HCT116 (cell line): ENCODE measurements around the gene TLE4. TPM values are rescaled to one million over a fixed set of nuclear protein-coding genes. Genes with fewer than 3 reads are reported as not detected.

Experiments used
- ATAC-seq: fragments of 200-7000 bp; cut with Tn5 transposase; 2 replicates; pipeline ENCODE4 v1.9.1; 2020; ENCODE audit warnings: mild to moderate bottlenecking, moderate library complexity
- BruUV-seq: library from RNA; stranded (reverse); fragments of 400-500 nt; replicated peaks from 2 replicates; lab custom pipeline; 2021; lab: Mats Ljungman, UMichigan
- CTCF ChIA-PET: fragments of 300-600 bp; sonication (Branson Sonifier 250); formaldehyde crosslinking; loops from one replicate; lab custom pipeline; 2021; ENCODE audit warnings: antibody characterized with exemption; lab: Charles Lee
- POLR2A ChIA-PET: fragments of 300-600, 350-600 bp; sonication (Branson Sonifier 250); formaldehyde crosslinking; loops from one replicate; lab custom pipeline; 2021; ENCODE audit warnings: antibody characterized with exemption; lab: Charles Lee
- RAD21 ChIA-PET, 2 experiments: fragments of 300-600 bp; sonication (Branson Sonifier 250); formaldehyde crosslinking; loops; one replicate each; lab custom pipeline; 2023; ENCODE audit warnings: low total read pairs in 2 of 2; ENCODE audit not compliant: uncharacterized antibody in 2 of 2, unreplicated experiment in 2 of 2, low non-redundant PET in 1 of 2; lab: Charles Lee
- DNase-seq: peaks from one replicate; pipeline ENCODE4 v3.0.0-alpha.2; 2010; ENCODE audit warnings: low read depth, low spot score
- H2AFZ ChIP-seq: fragments of 200-600 bp; shearing (Covaris generic), sonication (generic); 2 replicates; pipeline ENCODE4 v1.6.1; 2017; ENCODE audit warnings: low read depth, mixed run types, mixed read lengths, antibody characterized with exemption, low read length; ENCODE audit not compliant: poor library complexity, severe bottlenecking
- H3K27ac ChIP-seq: 2 replicates; pipeline ENCODE4 v1.5.1; 2012; ENCODE audit warnings: low read depth, low read length
- H3K27me3 ChIP-seq: fragments of 200-600 bp; sonication (generic); 2 replicates; pipeline ENCODE4 v1.6.1; 2016; ENCODE audit warnings: mixed run types, low read length, mixed read lengths; ENCODE audit not compliant: insufficient read depth
- H3K36me3 ChIP-seq, 2 experiments: fragments of 200-500 bp in 1 of 2; fragments of 200-600 bp in 1 of 2; sonication (Bioruptor generic) in 1 of 2; sonication (generic) in 1 of 2; 2 replicates each; pipeline versions ENCODE4 v1.5.1 to v1.6.1; 2014 to 2016; ENCODE audit warnings: low read length in 2 of 2, inconsistent platforms in 1 of 2, mixed read lengths in 1 of 2, mixed run types in 1 of 2; ENCODE audit not compliant: insufficient read depth in 2 of 2, control insufficient read depth in 1 of 2
- H3K4me1 ChIP-seq, 2 experiments: fragments of 200-600 bp in 1 of 2; sonication (generic) in 1 of 2; 2 replicates each; pipeline versions ENCODE4 v1.5.1 to v1.6.1; 2012 to 2017; ENCODE audit warnings: low read length in 2 of 2, inconsistent platforms in 1 of 2, mild to moderate bottlenecking in 1 of 2, mixed read lengths in 1 of 2, mixed run types in 1 of 2, moderate library complexity in 1 of 2; ENCODE audit not compliant: insufficient read depth in 2 of 2, control insufficient read depth in 1 of 2
- H3K4me2 ChIP-seq: fragments of 200-600 bp; sonication (generic); 2 replicates; pipeline ENCODE4 v1.6.1; 2017; ENCODE audit warnings: mixed run types, low read length, mixed read lengths
- H3K4me3 ChIP-seq, 2 experiments: fragments of 200-600 bp in 1 of 2; sonication (generic) in 1 of 2; replicated peaks in 1 of 2; 2 replicates each; pipeline ENCODE4 v1.5.1; 2011 to 2016; ENCODE audit warnings: low read length in 2 of 2, control low read depth in 1 of 2, low read depth in 1 of 2, mild to moderate bottlenecking in 1 of 2, mixed read lengths in 1 of 2, mixed run types in 1 of 2
- H3K79me2 ChIP-seq: fragments of 200-600 bp; sonication (generic); 2 replicates; pipeline ENCODE4 v1.6.1; 2017; ENCODE audit warnings: mild to moderate bottlenecking, mixed run types, low read length, moderate library complexity, mixed read lengths; ENCODE audit not compliant: insufficient read depth
- H3K9ac ChIP-seq: fragments of 200-600 bp; sonication (generic); 2 replicates; pipeline ENCODE4 v1.6.1; 2016; ENCODE audit warnings: low read length, mixed read lengths
- H3K9me2 ChIP-seq: fragments of 200-600 bp; sonication (generic), shearing (Covaris generic); 2 replicates; pipeline ENCODE4 v1.6.1; 2017; ENCODE audit warnings: mixed run types, mild to moderate bottlenecking, moderate library complexity; ENCODE audit not compliant: insufficient read depth
- H3K9me3 ChIP-seq, 2 experiments: fragments of 200-500 bp in 1 of 2; fragments of 200-600 bp in 1 of 2; sonication (Bioruptor generic) in 1 of 2; sonication (generic) in 1 of 2; 2 replicates each; pipeline ENCODE4 v1.6.1; 2014 to 2017; ENCODE audit warnings: low read length in 2 of 2, mixed read lengths in 2 of 2, inconsistent platforms in 1 of 2, low read depth in 1 of 2, mild to moderate bottlenecking in 1 of 2, mixed run types in 1 of 2, moderate library complexity in 1 of 2; ENCODE audit not compliant: control insufficient read depth in 1 of 2, insufficient read depth in 1 of 2
- H4K20me1 ChIP-seq: fragments of 200-600 bp; sonication (generic), shearing (Covaris generic); 2 replicates; pipeline ENCODE4 v1.6.1; 2017; ENCODE audit warnings: mixed run types, mild to moderate bottlenecking, moderate library complexity; ENCODE audit not compliant: insufficient read depth
- ATF3 ChIP-seq: IDR thresholded peaks from 2 replicates; pipeline ENCODE4 v1.6.1; 2012
- CBX3 ChIP-seq: IDR thresholded peaks from 2 replicates; pipeline ENCODE4 v1.6.1; 2012; ENCODE audit warnings: low read depth
- CEBPB ChIP-seq: IDR thresholded peaks from 2 replicates; pipeline ENCODE4 v1.6.1; 2012; ENCODE audit warnings: low read depth
- CTCF ChIP-seq, 3 experiments: fragments of 200-600 bp in 1 of 3; sonication (generic) in 1 of 3; IDR thresholded peaks in 2 of 3; conservative IDR thresholded peaks in 1 of 3; 2 replicates each; pipeline ENCODE4 v1.5.1; 2012 to 2017; ENCODE audit warnings: low read depth in 2 of 3, low read length in 2 of 3, antibody characterized with exemption in 1 of 3, borderline replicate concordance in 1 of 3, control low read depth in 1 of 3, mild to moderate bottlenecking in 1 of 3, mixed read lengths in 1 of 3, mixed run types in 1 of 3, moderate library complexity in 1 of 3; ENCODE audit not compliant: insufficient read depth in 1 of 3
- ELF1 ChIP-seq: IDR thresholded peaks from 2 replicates; pipeline ENCODE4 v1.6.1; 2012; ENCODE audit warnings: low read depth, borderline replicate concordance
- EZH2 ChIP-seq: fragments of 200-600 bp; sonication (generic); IDR thresholded peaks from 2 replicates; pipeline ENCODE4 v1.6.1; 2017; ENCODE audit warnings: antibody characterized with exemption, mixed run types
- EZH2phosphoT487 ChIP-seq: fragments of 200-600 bp; IDR thresholded peaks from 2 replicates; pipeline ENCODE4 v1.6.1; 2018; ENCODE audit warnings: antibody characterized with exemption, borderline replicate concordance
- JUND ChIP-seq: IDR thresholded peaks from 2 replicates; pipeline ENCODE4 v1.6.1; 2012
- POLR2A ChIP-seq: IDR thresholded peaks from 2 replicates; pipeline ENCODE4 v1.7.0; 2011; ENCODE audit warnings: borderline replicate concordance; ENCODE audit not compliant: insufficient read depth, insufficient read length; ENCODE audit errors: extremely low read depth
- SIN3A ChIP-seq: IDR thresholded peaks from 2 replicates; pipeline ENCODE4 v1.6.1; 2012; ENCODE audit warnings: low read depth
- SP1 ChIP-seq: IDR thresholded peaks from 2 replicates; pipeline ENCODE4 v1.6.1; 2012; ENCODE audit warnings: low read depth
- TCF7L2 ChIP-seq: IDR thresholded peaks from 2 replicates; pipeline ENCODE4 v1.7.0; 2011; ENCODE audit warnings: borderline replicate concordance, inconsistent platforms; ENCODE audit not compliant: insufficient read depth, insufficient read length; ENCODE audit errors: extremely low read depth
- YY1 ChIP-seq: IDR thresholded peaks from 2 replicates; pipeline ENCODE4 v1.6.1; 2011; ENCODE audit warnings: low read length, low read depth, moderate library complexity, mild to moderate bottlenecking; ENCODE audit not compliant: insufficient replicate concordance; ENCODE audit errors: extremely low read depth
- ZFX ChIP-seq: fragments of 450-650 bp; IDR thresholded peaks from 2 replicates; pipeline ENCODE4 v1.6.1; 2017
- ZNF274 ChIP-seq: fragments of 200-500 bp; sonication (Bioruptor generic); IDR thresholded peaks from 2 replicates; pipeline ENCODE4 v1.6.1; 2014; ENCODE audit warnings: mild to moderate bottlenecking, low read depth, low read length, inconsistent platforms
- intact Hi-C: fragments of 100-400 bp; cut with micrococcal nuclease; formaldehyde crosslinking; loops from 2 replicates; pipeline ENCODE4 v1.10.0; 2022
- total RNA-seq: library from RNA; stranded (reverse); gene quantifications from one replicate; pipeline ENCODE4 v1.2.1, GENCODE V29; 2021; ENCODE audit not compliant: unreplicated experiment
- TF ChIP-seq, protein P1 (sequence below): IDR thresholded peaks from 2 replicates; pipeline ENCODE4 v1.6.1; 2012
- TF ChIP-seq, protein P2 (sequence below): IDR thresholded peaks from 2 replicates; pipeline ENCODE4 v1.6.1; 2011; ENCODE audit warnings: mild to moderate bottlenecking, low read length, moderate library complexity; ENCODE audit not compliant: insufficient replicate concordance; ENCODE audit errors: extremely low read depth

TLE4 gene
- total RNA-seq, 1 experiment from 2014 or later = 0.39 TPM

DNA sequence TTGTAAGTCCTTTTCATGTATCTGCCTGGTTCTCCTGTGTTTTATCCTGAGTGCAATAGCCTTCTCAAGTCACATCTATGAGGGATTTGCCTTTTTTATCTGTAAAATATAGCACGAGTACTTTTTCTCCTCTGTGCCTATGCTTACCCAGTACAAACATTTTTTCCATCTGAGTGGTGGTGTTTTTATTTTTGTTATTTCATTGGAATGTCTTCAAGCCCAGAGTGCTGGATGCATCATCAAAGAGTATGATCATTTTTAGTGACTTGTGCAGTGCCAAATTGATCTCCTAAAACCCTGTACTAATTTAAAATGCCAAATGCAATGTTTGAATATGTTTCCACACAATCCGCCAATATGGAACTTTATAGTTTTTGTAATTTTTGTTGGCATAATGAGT is 86.1 kb downstream of the TLE4 start:
- no peaks in the 10 kb centered on the region for H3K79me2 ChIP-seq
- H4K20me1 ChIP-seq = no peaks in the 10 kb centered on the region
- intact Hi-C loops = no loop called here
- peaks cover 0 to 9% of the 10 kb centered on the region in 2 experiments; a peak in 2 of 4 replicates for H3K9me3 ChIP-seq
- no peak overlapping the region for H3K4me3 ChIP-seq
- ATAC-seq = no peak
- RAD21 ChIA-PET = no interaction called here
- no peak overlapping the region for H3K4me2 ChIP-seq
- POLR2A ChIA-PET = no interaction called here
- no peaks in the 10 kb centered on the region for H3K27me3 ChIP-seq
- no peaks in the 10 kb centered on the region for H3K4me1 ChIP-seq
- DNase-seq = no peak
- BruUV-seq = no TSS peak
- CTCF ChIA-PET = no interaction called here
- H3K9me2 ChIP-seq = no peaks in the 10 kb centered on the region
- TF ChIP-seq CTCF (IDR thresholded peaks at IDR 0.05 in 2 of 3, conservative IDR thresholded peaks at IDR 0.05 in 1 of 3; ENCODE audit: borderline replicate concordance in 1 of 3, insufficient read depth in 1 of 3, low read depth in 2 of 3, low read length in 2 of 3) = no peak
- TF ChIP-seq ELF1 = no peak
- TF ChIP-seq SIN3A = no peak
- H3K36me3 ChIP-seq = no peaks in the 10 kb centered on the region
- no peak overlapping the region for H2AFZ ChIP-seq
- no peak overlapping the region for H3K27ac ChIP-seq
- H3K9ac ChIP-seq = no peak overlapping the region

DNA sequence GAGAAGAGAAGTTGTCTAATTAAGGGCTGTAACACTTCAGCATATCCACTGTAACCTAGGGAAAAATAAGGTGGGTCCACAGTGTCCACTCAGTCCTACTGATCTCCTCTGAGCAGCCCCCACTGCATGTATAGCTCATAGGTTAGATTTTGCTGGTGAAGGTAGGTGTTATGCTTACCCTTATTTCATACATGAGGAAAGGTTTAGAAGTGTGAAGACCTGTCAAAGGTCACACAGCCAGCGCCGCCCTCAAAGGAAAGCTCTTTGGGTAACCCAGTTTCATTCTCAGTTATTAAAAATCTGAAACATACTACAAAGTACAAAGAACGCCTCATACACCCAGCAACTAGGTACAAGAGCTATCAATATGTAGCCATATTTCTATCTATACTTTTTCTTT is 87.2 kb downstream of the TLE4 start:
- Histone ChIP-seq H3K9me3 (peaks cover 0 to 13% of the 10 kb centered on the region in 2 experiments; a peak in 2 of 4 replicates), H3K36me3 (no peaks in the 10 kb centered on the region), H3K9ac (no peak overlapping the region), H3K79me2 (no peaks in the 10 kb centered on the region), H3K4me1 (no peaks in the 10 kb centered on the region), H3K4me2 (no peak overlapping the region), H2AFZ (no peak overlapping the region), H4K20me1 (no peaks in the 10 kb centered on the region), H3K9me2 (no peaks in the 10 kb centered on the region), H3K27ac (no peak overlapping the region), H3K27me3 (no peaks in the 10 kb centered on the region), H3K4me3 (no peak overlapping the region)
- ATAC-seq = no peak
- DNase-seq = no peak
- intact Hi-C loops = no loop called here
- CTCF ChIA-PET = no interaction called here
- TF ChIP-seq JUND (no peak), POLR2A (no peak), ZFX (no peak), ELF1 (no peak), ZNF274 (no peak), CBX3 (no peak), EZH2phosphoT487 (no peak), EZH2 (no peak), ATF3 (no peak), SP1 (no peak), TCF7L2 (no peak), CEBPB (no peak), YY1 (no peak)
- TF ChIP-seq, protein P1, sequence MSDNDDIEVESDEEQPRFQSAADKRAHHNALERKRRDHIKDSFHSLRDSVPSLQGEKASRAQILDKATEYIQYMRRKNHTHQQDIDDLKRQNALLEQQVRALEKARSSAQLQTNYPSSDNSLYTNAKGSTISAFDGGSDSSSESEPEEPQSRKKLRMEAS = no peak
- TF ChIP-seq, protein P2, sequence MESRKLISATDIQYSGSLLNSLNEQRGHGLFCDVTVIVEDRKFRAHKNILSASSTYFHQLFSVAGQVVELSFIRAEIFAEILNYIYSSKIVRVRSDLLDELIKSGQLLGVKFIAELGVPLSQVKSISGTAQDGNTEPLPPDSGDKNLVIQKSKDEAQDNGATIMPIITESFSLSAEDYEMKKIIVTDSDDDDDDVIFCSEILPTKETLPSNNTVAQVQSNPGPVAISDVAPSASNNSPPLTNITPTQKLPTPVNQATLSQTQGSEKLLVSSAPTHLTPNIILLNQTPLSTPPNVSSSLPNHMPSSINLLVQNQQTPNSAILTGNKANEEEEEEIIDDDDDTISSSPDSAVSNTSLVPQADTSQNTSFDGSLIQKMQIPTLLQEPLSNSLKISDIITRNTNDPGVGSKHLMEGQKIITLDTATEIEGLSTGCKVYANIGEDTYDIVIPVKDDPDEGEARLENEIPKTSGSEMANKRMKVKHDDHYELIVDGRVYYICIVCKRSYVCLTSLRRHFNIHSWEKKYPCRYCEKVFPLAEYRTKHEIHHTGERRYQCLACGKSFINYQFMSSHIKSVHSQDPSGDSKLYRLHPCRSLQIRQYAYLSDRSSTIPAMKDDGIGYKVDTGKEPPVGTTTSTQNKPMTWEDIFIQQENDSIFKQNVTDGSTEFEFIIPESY = no peak
- POLR2A ChIA-PET = no interaction called here
- RAD21 ChIA-PET = no interaction called here
- no TSS peak for BruUV-seq
